Endothelial cell of umbilical vein (primary cell): ENCODE measurements around the gene CHST8. TPM values are rescaled to one million over a fixed set of nuclear protein-coding genes. Genes with fewer than 3 reads are reported as not detected.

Experiments used
- BruUV-seq: library from RNA; stranded (reverse); fragments of 400-500 nt; replicated peaks from 2 replicates; lab custom pipeline; 2021; lab: Mats Ljungman, UMichigan
- CTCF ChIA-PET: fragments of 300-600, 350-600 bp; sonication (Branson Sonifier 250); formaldehyde crosslinking; loops from one replicate; lab custom pipeline; 2021; ENCODE audit warnings: antibody characterized with exemption, inconsistent platforms; lab: Charles Lee
- POLR2A ChIA-PET: fragments of 300-600, 350-600 bp; sonication (Branson Sonifier 250); formaldehyde crosslinking; loops from one replicate; lab custom pipeline; 2021; ENCODE audit warnings: antibody characterized with exemption, inconsistent platforms; lab: Charles Lee
- DNase-seq: peaks from one replicate; pipeline ENCODE4 v3.0.0-alpha.2; 2011; ENCODE audit warnings: low read depth, low spot score
- FAIRE-seq: peaks from 2 replicates; lab custom pipeline; 2011; peaks lifted over from hg19 to GRCh38; lab: Jason Lieb, UNC
- H2AFZ ChIP-seq: 2 replicates; pipeline ENCODE4 v1.6.0; 2012; ENCODE audit warnings: low read depth, low read length, control low read depth, inconsistent platforms
- H3K27ac ChIP-seq: 2 replicates; pipeline ENCODE4 v1.5.1; 2011; ENCODE audit warnings: low read depth, mild to moderate bottlenecking, control low read depth, low read length, moderate library complexity; ENCODE audit not compliant: insufficient read depth
- H3K27me3 ChIP-seq, 2 experiments: 2 replicates each; pipeline versions ENCODE4 v1.6.0 to v1.6.1; 2011; ENCODE audit warnings: low read length in 2 of 2, mixed read lengths in 1 of 2; ENCODE audit not compliant: control insufficient read depth in 2 of 2, insufficient read depth in 2 of 2
- H3K36me3 ChIP-seq, 2 experiments: 2 replicates in 1 of 2; 3 replicates in 1 of 2; pipeline ENCODE4 v1.5.1; 2011; ENCODE audit warnings: low read length in 2 of 2, mild to moderate bottlenecking in 1 of 2, moderate library complexity in 1 of 2; ENCODE audit not compliant: control insufficient read depth in 2 of 2, insufficient read depth in 2 of 2; ENCODE audit errors: extremely low read depth in 1 of 2
- H3K4me1 ChIP-seq: 3 replicates; pipeline ENCODE4 v1.5.1; 2011; ENCODE audit warnings: mild to moderate bottlenecking, low read length; ENCODE audit not compliant: control insufficient read depth, insufficient read depth; ENCODE audit errors: extremely low read depth
- H3K4me2 ChIP-seq: 2 replicates; pipeline ENCODE4 v1.6.1; 2011; ENCODE audit warnings: low read length, control low read depth, mixed read lengths; ENCODE audit not compliant: insufficient read depth
- H3K4me3 ChIP-seq, 3 experiments: fragments of 200-600 bp in 1 of 3; sonication (generic), shearing (Covaris generic) in 1 of 3; replicated peaks in 1 of 3; 2 replicates each; pipeline ENCODE4 v1.5.1; 2011 to 2016; ENCODE audit warnings: control low read depth in 3 of 3, low read length in 3 of 3, mild to moderate bottlenecking in 2 of 3, inconsistent platforms in 1 of 3, low read depth in 1 of 3, moderate library complexity in 1 of 3; ENCODE audit not compliant: insufficient read depth in 1 of 3
- H3K79me2 ChIP-seq: 2 replicates; pipeline ENCODE4 v1.6.0; 2012; ENCODE audit warnings: low read length, inconsistent platforms; ENCODE audit not compliant: control insufficient read depth, insufficient read depth
- H3K9ac ChIP-seq: replicated peaks from 2 replicates; pipeline ENCODE3; 2011; ENCODE audit warnings: low read length, control low read depth; ENCODE audit not compliant: insufficient read depth; ENCODE audit errors: extremely low read depth
- H3K9me1 ChIP-seq: replicated peaks from 3 replicates; pipeline ENCODE4 v1.6.0; 2011; ENCODE audit warnings: mild to moderate bottlenecking, low read length; ENCODE audit not compliant: control insufficient read depth, insufficient read depth; ENCODE audit errors: extremely low read depth
- H3K9me3 ChIP-seq: replicated peaks from 2 replicates; pipeline ENCODE4 v1.5.1; 2012; ENCODE audit warnings: low read length, inconsistent platforms; ENCODE audit not compliant: control insufficient read depth, insufficient read depth
- H4K20me1 ChIP-seq: replicated peaks from 2 replicates; pipeline ENCODE3; 2011; ENCODE audit warnings: mild to moderate bottlenecking, low read length; ENCODE audit not compliant: control insufficient read depth, insufficient read depth; ENCODE audit errors: extremely low read depth
- CTCF ChIP-seq, 2 donors: IDR thresholded peaks; 1 replicate in 1 of 2; 2 replicates in 1 of 2; pipeline ENCODE4 v1.5.1; 2011; ENCODE audit warnings: low read length in 2 of 2, mild to moderate bottlenecking in 2 of 2, moderate library complexity in 2 of 2, control low read depth in 1 of 2, inconsistent platforms in 1 of 2, low read depth in 1 of 2; ENCODE audit not compliant: insufficient read depth in 1 of 2; ENCODE audit errors: extremely low read depth in 1 of 2
- EZH2 ChIP-seq: IDR thresholded peaks from 2 replicates; pipeline ENCODE4 v1.6.1; 2012; ENCODE audit warnings: borderline replicate concordance, low read depth, mild to moderate bottlenecking, moderate library complexity, low read length, inconsistent platforms; ENCODE audit not compliant: severe bottlenecking
- FOS ChIP-seq: IDR thresholded peaks from 2 replicates; pipeline ENCODE4 v1.6.1; 2011; ENCODE audit warnings: mild to moderate bottlenecking, low read length, moderate library complexity, borderline replicate concordance; ENCODE audit not compliant: insufficient read depth
- GATA2 ChIP-seq: IDR thresholded peaks from 2 replicates; pipeline ENCODE4 v1.7.0; 2011; ENCODE audit warnings: low read depth, mild to moderate bottlenecking, moderate library complexity, mixed read lengths, low read length; ENCODE audit not compliant: insufficient read length, insufficient read depth
- JUN ChIP-seq: IDR thresholded peaks from 2 replicates; pipeline ENCODE4 v1.6.1; 2011; ENCODE audit warnings: borderline replicate concordance, low read depth; ENCODE audit not compliant: insufficient read length, insufficient read depth
- MYC ChIP-seq: IDR thresholded peaks from one replicate; pipeline ENCODE4 v1.6.1; 2011; ENCODE audit warnings: mild to moderate bottlenecking, low read depth, low read length
- POLR2A ChIP-seq: IDR thresholded peaks from 2 replicates; pipeline ENCODE4 v1.6.1; 2012; ENCODE audit warnings: low read depth, mild to moderate bottlenecking, control low read depth, low read length
- POLR2AphosphoS5 ChIP-seq: IDR thresholded peaks from 2 replicates; pipeline ENCODE4 v1.6.1; 2012; ENCODE audit warnings: low read depth, mild to moderate bottlenecking, control low read depth, low read length, moderate library complexity; ENCODE audit not compliant: insufficient read depth
- dilution Hi-C: fragments of 300-500 bp; cut with MboI; formaldehyde crosslinking; loops from one replicate; pipeline ENCODE4 v1.15.0; 2019; ENCODE audit warnings: low sequenced_read_pairs; ENCODE audit not compliant: extremely low pct_ligation_motif_present
- intact Hi-C: fragments of 100-400 bp; cut with micrococcal nuclease; formaldehyde crosslinking; loops from one replicate; pipeline ENCODE4 v1.10.0; 2022
- polyA plus RNA-seq, 4 experiments: library from polyadenylated mRNA; depleted of rRNA in 3 of 4; stranded (reverse) in 3 of 4; unstranded in 1 of 4; fragments of >200 nt; gene quantifications; 2 replicates each; pipeline versions ENCODE4 v1.2.1 to v1.2.3, GENCODE V29; 2011 to 2012; ENCODE audit warnings: missing spikeins in 1 of 4
- total RNA-seq: library from RNA; stranded (reverse); gene quantifications from 2 replicates; pipeline ENCODE4 v1.2.3, GENCODE V29; 2021
- TF ChIP-seq, protein P1 (sequence below): IDR thresholded peaks from 2 replicates; pipeline ENCODE4 v1.6.1; 2011; ENCODE audit not compliant: insufficient read depth, insufficient read length

The CHST8 gene
- total and polyA plus RNA-seq, 2 donors (not counting 3 experiments of a cell fraction or from before 2014, with no cell fraction given): not detected

DNA sequence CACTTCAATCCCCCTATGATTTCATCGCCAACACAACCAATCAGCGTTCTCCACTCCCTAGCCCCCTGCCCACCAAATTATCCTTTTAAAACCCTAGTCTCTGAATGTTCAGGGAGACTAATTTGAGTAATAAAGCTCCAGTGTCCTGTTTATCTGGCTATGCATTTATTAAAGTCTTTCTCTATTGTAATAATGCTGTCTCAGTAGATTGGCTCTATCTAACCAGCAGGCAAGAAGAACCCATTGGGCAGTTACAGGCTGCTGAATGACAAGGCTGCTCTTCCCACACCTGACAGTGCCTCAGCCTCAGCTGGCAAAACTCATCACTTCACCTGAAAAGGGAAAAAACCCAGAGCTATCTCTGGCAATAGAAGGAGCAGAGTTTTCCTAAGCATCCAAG is 20.2 kb upstream of the CHST8 start:
- no peak for DNase-seq
- intact Hi-C loops (no loop called here), dilution Hi-C loops (no loop called here)
- BruUV-seq: no TSS peak
- H3K9me1 ChIP-seq: no peaks in the 10 kb centered on the region
- TF ChIP-seq MYC (no peak), EZH2 (no peak), CTCF (IDR thresholded peaks at IDR 0.05; ENCODE audit: extremely low read depth in 1 of 2, insufficient read depth in 1 of 2, low read depth in 1 of 2, low read length in 2 of 2) (no peak), FOS (no peak), POLR2A (no peak), GATA2 (no peak), POLR2AphosphoS5 (no peak), JUN (no peak)
- TF ChIP-seq, protein P1, sequence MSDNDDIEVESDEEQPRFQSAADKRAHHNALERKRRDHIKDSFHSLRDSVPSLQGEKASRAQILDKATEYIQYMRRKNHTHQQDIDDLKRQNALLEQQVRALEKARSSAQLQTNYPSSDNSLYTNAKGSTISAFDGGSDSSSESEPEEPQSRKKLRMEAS: no peak
- H3K27me3 ChIP-seq: no peaks in the 10 kb centered on the region
- H2AFZ ChIP-seq: no peak overlapping the region
- no peaks in the 10 kb centered on the region for H3K4me1 ChIP-seq
- CTCF ChIA-PET: no interaction called here
- FAIRE-seq: no peak
- H3K9me3 ChIP-seq: no peaks in the 10 kb centered on the region
- no peak overlapping the region for H3K4me2 ChIP-seq
- H3K4me3 ChIP-seq: no peak overlapping the region
- H3K36me3 ChIP-seq: no peaks in the 10 kb centered on the region
- H3K9ac ChIP-seq: no peak overlapping the region
- H3K27ac ChIP-seq: no peak overlapping the region
- H3K79me2 ChIP-seq: no peaks in the 10 kb centered on the region
- H4K20me1 ChIP-seq: no peaks in the 10 kb centered on the region
- POLR2A ChIA-PET: no interaction called here
